ENCODE measurements around the gene ZBTB38. TPM values are rescaled to one million over a fixed set of nuclear protein-coding genes. Genes with fewer than 3 reads are reported as not detected.
A peak's percentile ranks its signal among the peaks of the same experiment; 100 is the strongest.

The ZBTB38 gene
- total RNA-seq, 3 donors from 2014 or later = 15.4 to 22.5 (median 21.0) TPM

- Mint-ChIP-seq H3K27me3 (ENCODE audit: low read depth) (peaks cover 2% of the 10 kb centered on the region), H3K9me3 (peaks cover 4% of the 10 kb centered on the region), H3K36me3 (ENCODE audit: insufficient read depth) (peaks cover 3% of the 10 kb centered on the region), H3K4me3 (no peak overlapping the region), H3K4me1 (ENCODE audit: low read depth) (peaks cover 9% of the 10 kb centered on the region)
- DNase-seq (no peak), ATAC-seq (no peak)
These were observed 24.1 kb downstream of the ZBTB38 start for GRCh38 chr3:141392416-141392815.

- DNase-seq (no peak), ATAC-seq (no peak)
- Mint-ChIP-seq H3K4me1 (ENCODE audit: low read depth) (peaks cover 9% of the 10 kb centered on the region), H3K4me3 (no peak overlapping the region), H3K9me3 (peaks cover 4% of the 10 kb centered on the region), H3K27me3 (ENCODE audit: low read depth) (peaks cover 2% of the 10 kb centered on the region), H3K36me3 (ENCODE audit: insufficient read depth) (peaks cover 3% of the 10 kb centered on the region)
These were observed 24.8 kb downstream of the ZBTB38 start for GRCh38 chr3:141392897-141393734.

- H3K36me3 Mint-ChIP-seq (ENCODE audit: insufficient read depth) = peaks cover 3% of the 10 kb centered on the region
- peaks cover 8% of the 10 kb centered on the region for H3K4me1 Mint-ChIP-seq (ENCODE audit: low read depth)
- ATAC-seq = no peak
- DNase-seq = no peak
- H3K27me3 Mint-ChIP-seq (ENCODE audit: low read depth) = peaks cover 2% of the 10 kb centered on the region
- no peak overlapping the region for H3K4me3 Mint-ChIP-seq
- peaks cover 4% of the 10 kb centered on the region for H3K9me3 Mint-ChIP-seq
These were observed 25.4 kb downstream of the ZBTB38 start for GRCh38 chr3:141393735-141394076.

DNA sequence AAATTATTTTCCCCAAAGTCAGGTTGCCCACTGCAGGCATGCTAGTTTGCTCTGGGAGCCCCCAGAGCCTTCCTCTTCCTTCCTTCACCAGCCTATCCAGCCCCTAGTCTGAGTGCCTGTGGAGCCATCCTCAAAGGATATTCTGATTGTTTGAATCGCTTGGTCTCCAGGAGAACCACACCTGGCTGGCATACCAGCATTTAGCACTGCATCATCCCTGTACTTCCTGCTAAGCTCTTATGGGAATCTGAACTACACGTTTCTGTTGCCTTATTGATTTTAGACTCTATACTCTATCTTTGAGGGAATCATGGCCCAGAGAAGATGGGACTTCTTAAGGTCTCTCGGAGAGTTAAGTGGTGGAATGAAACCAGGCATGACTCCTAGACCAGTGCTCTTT, 26.3 kb downstream of the ZBTB38 start:
- peaks cover 7% of the 10 kb centered on the region for H3K4me1 Mint-ChIP-seq (ENCODE audit: low read depth)
- DNase-seq (no peak), ATAC-seq (no peak)
- peaks cover 3% of the 10 kb centered on the region for H3K36me3 Mint-ChIP-seq (ENCODE audit: insufficient read depth)
- H3K27me3 Mint-ChIP-seq (ENCODE audit: low read depth) = peaks cover 2% of the 10 kb centered on the region
- H3K9me3 Mint-ChIP-seq = peaks cover 4% of the 10 kb centered on the region
- H3K4me3 Mint-ChIP-seq = no peak overlapping the region

DNA sequence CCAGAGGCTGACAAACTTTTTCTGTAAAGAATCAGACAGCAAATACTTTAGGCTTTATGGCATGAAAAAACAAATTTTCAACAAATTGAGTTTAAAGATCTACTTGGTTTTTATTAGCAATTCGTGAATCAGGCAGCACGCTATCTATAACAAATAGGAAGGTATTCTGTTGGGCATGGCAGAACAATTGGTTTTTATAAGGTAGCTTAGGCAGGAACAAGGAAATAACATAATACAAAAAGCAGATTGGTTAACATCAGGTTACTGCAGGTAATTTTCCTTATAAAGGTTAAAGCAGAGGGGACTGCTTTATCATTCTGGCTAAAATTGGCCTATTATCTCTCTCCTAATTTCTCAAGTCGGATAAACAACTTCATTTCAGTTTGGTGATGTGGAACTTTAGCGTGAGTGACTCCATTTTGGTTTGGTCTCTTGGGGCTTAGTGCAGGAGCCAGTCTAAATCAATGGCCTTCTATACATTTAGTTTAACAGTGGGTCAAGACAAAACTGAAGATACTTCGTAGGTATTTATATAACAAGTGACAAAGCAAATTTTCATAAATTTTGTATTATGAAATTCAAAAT, 26.8 kb downstream of the ZBTB38 start:
- Mint-ChIP-seq H3K9me3 (peaks cover 4% of the 10 kb centered on the region), H3K36me3 (ENCODE audit: insufficient read depth) (peaks cover 3% of the 10 kb centered on the region), H3K4me3 (no peak overlapping the region), H3K27me3 (ENCODE audit: low read depth) (peaks cover 2% of the 10 kb centered on the region), H3K4me1 (ENCODE audit: low read depth) (peaks cover 13% of the 10 kb centered on the region)
- no peak for ATAC-seq
- no peak for DNase-seq

DNA sequence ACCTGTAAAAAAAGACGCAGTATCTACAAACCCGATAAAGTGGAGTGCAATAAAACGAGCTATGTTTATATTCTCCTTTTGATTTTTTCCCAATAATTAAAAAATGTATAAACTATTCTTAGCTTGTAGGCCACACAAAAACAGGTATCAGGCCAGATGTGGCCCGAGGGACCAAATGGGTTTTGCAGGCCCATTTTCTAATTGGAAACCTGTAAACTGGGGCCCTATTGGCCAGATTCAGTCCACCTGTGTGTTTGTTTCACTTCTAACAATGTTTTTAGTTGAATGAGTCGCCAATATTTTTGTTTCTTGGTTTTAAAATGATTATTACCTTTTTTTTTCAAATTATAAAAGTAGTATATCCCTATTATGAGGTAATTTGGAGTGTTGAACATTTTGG, 29.7 kb downstream of the ZBTB38 start:
- DNase-seq (no peak), ATAC-seq (no peak)
- peaks cover 3% of the 10 kb centered on the region for H3K36me3 Mint-ChIP-seq (ENCODE audit: insufficient read depth)
- H3K4me1 Mint-ChIP-seq (ENCODE audit: low read depth) = peaks cover 26% of the 10 kb centered on the region
- H3K27me3 Mint-ChIP-seq (ENCODE audit: low read depth) = no peaks in the 10 kb centered on the region
- H3K4me3 Mint-ChIP-seq = no peak overlapping the region
- H3K9me3 Mint-ChIP-seq = peaks cover 4% of the 10 kb centered on the region

GRCh38 chr3:141399200-141399599, 30.9 kb downstream of the ZBTB38 start:
- H3K4me3 Mint-ChIP-seq = no peak overlapping the region

GRCh38 chr3:141400073-141400971, 32.0 kb downstream of the ZBTB38 start:
- Mint-ChIP-seq H3K27me3 (ENCODE audit: low read depth) (no peaks in the 10 kb centered on the region), H3K4me1 (ENCODE audit: low read depth) (peaks cover 46% of the 10 kb centered on the region), H3K36me3 (ENCODE audit: insufficient read depth) (peaks cover 19% of the 10 kb centered on the region), H3K4me3 (no peak overlapping the region), H3K9me3 (peaks cover 4% of the 10 kb centered on the region)
- ATAC-seq = no peak
- DNase-seq = no peak

More at GRCh38 chr3:141399200-141399599, 30.9 kb downstream of the ZBTB38 start:
- peaks cover 9% of the 10 kb centered on the region for H3K36me3 Mint-ChIP-seq (ENCODE audit: insufficient read depth)
- H3K27me3 Mint-ChIP-seq (ENCODE audit: low read depth) = no peaks in the 10 kb centered on the region
- H3K4me1 Mint-ChIP-seq (ENCODE audit: low read depth) = peaks cover 36% of the 10 kb centered on the region
- DNase-seq (no peak), ATAC-seq (no peak)
- peaks cover 4% of the 10 kb centered on the region for H3K9me3 Mint-ChIP-seq

GRCh38 chr3:141401095-141401494, 32.8 kb downstream of the ZBTB38 start:
- DNase-seq (no peak), ATAC-seq (no peak)
- H3K36me3 Mint-ChIP-seq (ENCODE audit: insufficient read depth) = peaks cover 26% of the 10 kb centered on the region
- H3K4me3 Mint-ChIP-seq = peak overlapping the region; percentile 54
- H3K27me3 Mint-ChIP-seq (ENCODE audit: low read depth) = no peaks in the 10 kb centered on the region
- H3K9me3 Mint-ChIP-seq = peaks cover 4% of the 10 kb centered on the region
- H3K4me1 Mint-ChIP-seq (ENCODE audit: low read depth) = peaks cover 53% of the 10 kb centered on the region

DNA sequence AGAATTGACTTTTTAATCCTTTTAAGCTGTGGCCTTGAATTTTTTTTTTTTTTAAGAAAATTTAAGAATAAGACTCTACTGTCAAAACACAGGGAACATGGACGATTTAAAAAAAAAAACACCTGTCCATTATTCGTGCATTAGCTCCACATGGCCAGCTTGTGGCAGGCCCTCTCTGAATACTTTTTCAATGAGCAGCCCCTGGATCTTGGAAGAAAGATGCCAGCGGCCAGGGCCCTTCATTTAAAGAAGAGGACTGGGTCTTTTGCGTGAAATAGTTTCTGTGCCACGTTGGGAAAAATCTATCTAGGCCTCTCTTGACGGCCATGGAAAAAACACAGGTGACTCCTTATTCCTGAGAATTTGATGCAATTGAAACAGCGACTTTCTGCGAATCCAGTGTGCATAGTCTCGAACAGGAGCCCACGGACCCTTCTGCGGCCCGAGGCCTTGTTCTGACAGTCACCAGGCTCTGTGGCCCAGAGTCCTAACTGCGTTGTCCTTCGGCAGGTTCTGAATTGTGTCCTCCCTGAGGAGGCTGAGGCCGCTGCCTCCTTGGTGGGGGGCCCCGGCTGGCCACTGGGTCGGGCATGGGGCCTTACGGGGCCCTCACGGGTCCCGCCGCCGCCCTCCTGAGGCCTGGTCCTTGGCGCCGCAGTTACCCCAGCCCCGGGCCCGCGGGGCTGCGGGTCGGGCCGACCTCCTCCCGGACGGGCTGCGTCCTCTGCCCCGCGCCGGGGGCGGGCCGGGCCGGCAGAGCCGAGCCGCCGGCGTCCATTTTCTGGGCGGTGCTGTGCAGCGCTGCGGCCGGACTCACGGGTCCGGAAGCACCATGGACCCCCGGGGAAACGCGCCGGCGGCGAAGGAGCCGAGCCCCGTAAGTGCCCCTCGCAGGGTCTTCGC, 33.5 kb downstream of the ZBTB38 start:
- peak overlapping the region; percentile 80 for H3K4me3 Mint-ChIP-seq
- peaks cover 30% of the 10 kb centered on the region for H3K36me3 Mint-ChIP-seq (ENCODE audit: insufficient read depth)
- H3K27me3 Mint-ChIP-seq (ENCODE audit: low read depth) = no peaks in the 10 kb centered on the region
- ATAC-seq (peak; percentile 84 to 85), DNase-seq (peak; percentile 20)
- H3K4me1 Mint-ChIP-seq (ENCODE audit: low read depth) = peaks cover 60% of the 10 kb centered on the region
- H3K9me3 Mint-ChIP-seq = no peaks in the 10 kb centered on the region

DNA sequence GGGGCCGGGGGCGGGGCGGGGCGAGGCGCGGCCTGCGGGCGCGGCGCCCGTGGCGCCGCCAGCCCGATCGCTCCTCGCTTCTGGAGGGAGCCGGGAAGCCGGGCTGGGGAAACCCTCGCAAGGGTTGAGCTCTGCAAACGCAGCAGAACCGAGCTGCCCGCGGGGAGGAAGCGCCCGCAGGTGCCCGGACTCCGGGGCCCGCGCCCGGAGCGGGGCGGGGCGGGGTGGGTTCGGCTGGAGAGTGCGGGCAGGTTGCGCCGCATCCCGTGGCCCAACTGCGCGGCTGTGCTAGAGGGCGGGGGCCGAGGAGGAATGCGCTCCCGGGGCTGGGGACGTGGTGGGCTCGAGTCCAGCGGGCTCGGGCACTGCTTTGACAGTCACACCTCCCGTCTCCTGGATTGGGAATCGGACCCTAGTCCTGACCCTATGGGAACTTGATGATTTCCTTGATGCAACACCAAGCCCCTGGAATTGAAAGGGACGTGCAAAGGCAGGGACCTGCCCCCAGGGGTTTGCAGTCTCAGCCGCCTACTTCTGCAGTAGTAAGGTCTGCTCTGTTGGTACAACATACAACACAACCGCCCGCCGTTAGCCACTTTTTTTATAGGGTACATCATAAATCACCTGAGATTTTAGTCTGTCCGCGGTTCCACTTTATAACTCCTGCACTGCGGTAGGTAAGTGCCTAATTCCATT, 34.3 kb downstream of the ZBTB38 start:
- H3K9me3 Mint-ChIP-seq = no peaks in the 10 kb centered on the region
- peaks cover 35% of the 10 kb centered on the region for H3K36me3 Mint-ChIP-seq (ENCODE audit: insufficient read depth)
- H3K4me1 Mint-ChIP-seq (ENCODE audit: low read depth) = peaks cover 63% of the 10 kb centered on the region
- peak; percentile 64 to 78 for ATAC-seq
- DNase-seq = peak; percentile 32
- no peaks in the 10 kb centered on the region for H3K27me3 Mint-ChIP-seq (ENCODE audit: low read depth)
- H3K4me3 Mint-ChIP-seq = peak overlapping the region; percentile 89

DNA sequence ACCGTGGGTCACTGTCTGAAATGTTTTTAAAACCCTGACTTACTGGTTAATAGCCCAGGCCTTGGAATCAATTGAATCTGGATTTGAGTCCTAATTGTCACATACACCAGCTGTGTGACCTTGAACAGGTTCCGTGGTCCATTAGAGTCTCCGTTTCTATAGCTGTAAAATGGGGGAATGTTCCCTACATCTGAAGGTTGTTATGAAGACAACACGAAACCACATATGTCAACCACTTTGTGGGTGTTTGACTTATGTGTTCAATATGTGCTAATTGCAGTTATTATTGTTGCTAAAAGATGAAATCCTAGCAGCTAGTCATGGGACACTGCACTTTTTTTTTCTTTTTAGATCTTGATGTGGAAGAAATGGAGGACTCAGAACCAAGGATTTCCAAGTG, 35.3 kb downstream of the ZBTB38 start:
- peaks cover 68% of the 10 kb centered on the region for H3K4me1 Mint-ChIP-seq (ENCODE audit: low read depth)
- H3K4me3 Mint-ChIP-seq = peak overlapping the region; percentile 89
- no peak for DNase-seq
- no peaks in the 10 kb centered on the region for H3K27me3 Mint-ChIP-seq (ENCODE audit: low read depth)
- no peaks in the 10 kb centered on the region for H3K9me3 Mint-ChIP-seq
- H3K36me3 Mint-ChIP-seq (ENCODE audit: insufficient read depth) = peaks cover 39% of the 10 kb centered on the region
- ATAC-seq = no peak

DNA sequence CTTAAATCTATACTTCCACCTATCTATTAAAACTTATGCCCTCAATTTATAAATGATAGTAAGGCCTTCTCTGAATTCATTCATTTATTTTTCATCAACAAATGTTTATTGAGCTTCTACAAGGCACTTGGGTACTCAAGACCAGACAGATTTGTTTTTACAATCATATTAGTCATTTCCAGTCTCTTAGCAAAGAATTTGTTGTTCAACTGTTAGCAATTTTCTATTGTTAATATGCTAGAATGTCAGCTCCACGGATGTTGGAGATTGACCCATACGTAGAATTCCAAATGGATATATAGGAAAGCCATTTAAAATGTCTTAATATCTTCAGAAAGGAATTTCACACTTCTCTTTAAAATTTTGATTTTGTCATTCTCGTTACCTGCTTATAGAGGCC, 36.7 kb downstream of the ZBTB38 start:
- no peaks in the 10 kb centered on the region for H3K9me3 Mint-ChIP-seq
- H3K36me3 Mint-ChIP-seq (ENCODE audit: insufficient read depth) = peaks cover 42% of the 10 kb centered on the region
- H3K27me3 Mint-ChIP-seq (ENCODE audit: low read depth) = no peaks in the 10 kb centered on the region
- ATAC-seq (no peak), DNase-seq (no peak)
- H3K4me1 Mint-ChIP-seq (ENCODE audit: low read depth) = peaks cover 70% of the 10 kb centered on the region
- no peak overlapping the region for H3K4me3 Mint-ChIP-seq
